Natural killer cell treated with Interleukin-12 subunit alpha and Interleukin-12 subunit beta and Interleukin-15 and Interleukin-18, amount 100 ng/mL, for 72 hours (primary cell): ENCODE results near the gene RNF31. TPM values are rescaled to one million over a fixed set of nuclear protein-coding genes. Genes with fewer than 3 reads are reported as not detected.

ENCODE experiments used
- ATAC-seq, 2 donors: fragments of 150-1000 bp; cut with Tn5 transposase in 1 of 2; sonication (Bioruptor Pico), chemical (Tn5 transposase) in 1 of 2; 2 replicates each; pipeline ENCODE4 v1.10.0; 2021
- DNase-seq: peaks from one replicate; pipeline ENCODE4 v3.0.0; 2022; ENCODE audit warnings: low spot score
- H3K27ac Mint-ChIP-seq, 2 donors: 1 replicate in 1 of 2; 2 replicates in 1 of 2; pipeline ENCODE4 v1.8.0; 2022; ENCODE audit warnings: mixed read lengths in 2 of 2, mild to moderate bottlenecking in 1 of 2, moderate library complexity in 1 of 2
- H3K27me3 Mint-ChIP-seq, 2 donors: 1 replicate in 1 of 2; 2 replicates in 1 of 2; pipeline ENCODE4 v1.8.0; 2022; ENCODE audit warnings: mixed read lengths in 2 of 2
- H3K36me3 Mint-ChIP-seq: one replicate; pipeline ENCODE4 v1.8.0; 2022; ENCODE audit warnings: mixed read lengths
- H3K4me1 Mint-ChIP-seq, 2 donors: 1 replicate in 1 of 2; 2 replicates in 1 of 2; pipeline ENCODE4 v1.8.0; 2022; ENCODE audit warnings: low read depth in 2 of 2, mixed read lengths in 2 of 2, mild to moderate bottlenecking in 1 of 2
- H3K4me3 Mint-ChIP-seq: one replicate; pipeline ENCODE4 v1.8.0; 2022; ENCODE audit warnings: mixed read lengths
- H3K9me3 Mint-ChIP-seq: 2 replicates; pipeline ENCODE4 v1.8.0; 2022; ENCODE audit warnings: mixed read lengths
- total RNA-seq, 2 donors: library from RNA; stranded (reverse); gene quantifications; one replicate each; pipeline ENCODE4 v1.2.3, GENCODE V29; 2022

The RNF31 gene
- total RNA-seq, 2 donors from 2014 or later, result 115 to 170 TPM

DNA sequence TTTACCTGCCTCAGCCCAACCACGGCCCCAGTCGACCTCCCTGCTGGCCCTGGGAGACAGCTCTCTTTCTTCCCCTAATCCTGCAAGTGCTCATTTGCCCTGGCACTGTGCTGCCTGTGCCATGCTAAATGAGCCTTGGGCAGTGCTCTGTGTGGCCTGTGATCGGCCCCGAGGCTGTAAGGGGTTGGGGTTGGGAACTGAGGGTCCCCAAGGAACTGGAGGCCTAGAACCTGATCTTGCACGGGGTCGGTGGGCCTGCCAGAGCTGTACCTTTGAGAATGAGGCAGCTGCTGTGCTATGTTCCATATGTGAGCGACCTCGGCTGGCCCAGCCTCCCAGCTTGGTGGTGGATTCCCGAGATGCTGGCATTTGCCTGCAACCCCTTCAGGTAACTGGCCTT, 2.8 kb downstream of the RNF31 start:
- no peak for ATAC-seq

DNA sequence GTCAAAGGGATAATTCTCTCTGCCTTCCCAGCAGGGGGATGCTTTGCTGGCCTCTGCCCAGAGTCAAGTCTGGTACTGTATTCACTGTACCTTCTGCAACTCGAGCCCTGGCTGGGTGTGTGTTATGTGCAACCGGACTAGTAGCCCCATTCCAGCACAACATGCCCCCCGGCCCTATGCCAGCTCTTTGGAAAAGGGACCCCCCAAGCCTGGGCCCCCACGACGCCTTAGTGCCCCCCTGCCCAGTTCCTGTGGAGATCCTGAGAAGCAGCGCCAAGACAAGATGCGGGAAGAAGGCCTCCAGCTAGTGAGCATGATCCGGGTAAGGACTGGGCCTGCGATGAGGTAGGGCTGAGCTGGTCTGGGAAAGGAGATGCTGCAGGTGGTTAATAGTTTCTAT, 3.3 kb downstream of the RNF31 start:
- ATAC-seq (no peak), DNase-seq (no peak)
- H3K4me1 Mint-ChIP-seq, result peaks cover 28 to 32% of the 10 kb centered on the region in 2 donors
- H3K36me3 Mint-ChIP-seq, result peaks cover 13% of the 10 kb centered on the region
- H3K27me3 Mint-ChIP-seq, result no peaks in the 10 kb centered on the region
- H3K9me3 Mint-ChIP-seq, result no peaks in the 10 kb centered on the region
- no peak overlapping the region for H3K4me3 Mint-ChIP-seq
- no peak overlapping the region for H3K27ac Mint-ChIP-seq

More for the DNA sequence above, 2.8 kb downstream of the RNF31 start:
- H3K4me3 Mint-ChIP-seq, result no peak overlapping the region
- no peak overlapping the region for H3K27ac Mint-ChIP-seq
- no peaks in the 10 kb centered on the region for H3K27me3 Mint-ChIP-seq
- no peak for DNase-seq
- peaks cover 12% of the 10 kb centered on the region for H3K36me3 Mint-ChIP-seq
- peaks cover 31 to 37% of the 10 kb centered on the region in 2 donors for H3K4me1 Mint-ChIP-seq
- H3K9me3 Mint-ChIP-seq, result no peaks in the 10 kb centered on the region

DNA sequence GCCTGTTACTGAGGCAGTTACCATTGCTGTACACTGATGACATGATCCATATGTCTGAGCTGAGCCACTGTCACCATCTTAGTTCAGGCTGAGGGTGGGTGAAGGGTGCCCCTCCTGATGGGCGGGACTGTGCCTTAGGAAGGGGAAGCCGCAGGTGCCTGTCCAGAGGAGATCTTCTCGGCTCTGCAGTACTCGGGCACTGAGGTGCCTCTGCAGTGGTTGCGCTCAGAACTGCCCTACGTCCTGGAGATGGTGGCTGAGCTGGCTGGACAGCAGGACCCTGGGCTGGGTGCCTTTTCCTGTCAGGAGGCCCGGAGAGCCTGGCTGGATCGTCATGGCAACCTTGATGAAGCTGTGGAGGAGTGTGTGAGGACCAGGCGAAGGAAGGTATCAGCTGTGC, 3.7 kb downstream of the RNF31 start:
- no peak for ATAC-seq
- Mint-ChIP-seq H3K9me3 (no peaks in the 10 kb centered on the region), H3K27ac (no peak overlapping the region), H3K4me1 (peaks cover 27 to 28% of the 10 kb centered on the region in 2 donors), H3K4me3 (no peak overlapping the region), H3K36me3 (peaks cover 13% of the 10 kb centered on the region), H3K27me3 (no peaks in the 10 kb centered on the region)
- DNase-seq, result no peak

DNA sequence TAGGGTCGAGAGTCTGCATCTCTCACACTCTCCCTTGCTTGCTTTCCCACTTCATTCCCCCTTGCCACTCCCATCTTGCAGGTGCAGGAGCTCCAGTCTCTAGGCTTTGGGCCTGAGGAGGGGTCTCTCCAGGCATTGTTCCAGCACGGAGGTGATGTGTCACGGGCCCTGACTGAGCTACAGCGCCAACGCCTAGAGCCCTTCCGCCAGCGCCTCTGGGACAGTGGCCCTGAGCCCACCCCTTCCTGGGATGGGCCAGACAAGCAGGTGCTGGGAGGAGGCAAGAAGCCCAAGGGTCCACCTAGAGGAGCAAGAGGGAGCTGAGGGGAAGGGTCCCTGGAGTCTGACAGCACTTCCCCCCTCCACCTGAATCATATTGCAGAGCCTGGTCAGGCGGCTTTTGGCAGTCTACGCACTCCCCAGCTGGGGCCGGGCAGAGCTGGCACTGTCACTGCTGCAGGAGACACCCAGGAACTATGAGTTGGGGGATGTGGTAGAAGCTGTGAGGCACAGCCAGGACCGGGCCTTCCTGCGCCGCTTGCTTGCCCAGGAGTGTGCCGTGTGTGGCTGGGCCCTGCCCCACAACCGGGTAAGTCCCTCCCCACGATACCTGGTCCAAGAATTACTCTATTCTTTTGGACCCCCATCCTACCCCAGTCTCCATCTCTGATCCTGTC, 4.2 kb downstream of the RNF31 start:
- Mint-ChIP-seq H3K36me3 (peaks cover 13% of the 10 kb centered on the region), H3K27me3 (no peaks in the 10 kb centered on the region), H3K4me1 (peaks cover 23 to 28% of the 10 kb centered on the region in 2 donors), H3K9me3 (no peaks in the 10 kb centered on the region), H3K27ac (no peak overlapping the region), H3K4me3 (no peak overlapping the region)
- no peak for ATAC-seq
- no peak for DNase-seq

DNA sequence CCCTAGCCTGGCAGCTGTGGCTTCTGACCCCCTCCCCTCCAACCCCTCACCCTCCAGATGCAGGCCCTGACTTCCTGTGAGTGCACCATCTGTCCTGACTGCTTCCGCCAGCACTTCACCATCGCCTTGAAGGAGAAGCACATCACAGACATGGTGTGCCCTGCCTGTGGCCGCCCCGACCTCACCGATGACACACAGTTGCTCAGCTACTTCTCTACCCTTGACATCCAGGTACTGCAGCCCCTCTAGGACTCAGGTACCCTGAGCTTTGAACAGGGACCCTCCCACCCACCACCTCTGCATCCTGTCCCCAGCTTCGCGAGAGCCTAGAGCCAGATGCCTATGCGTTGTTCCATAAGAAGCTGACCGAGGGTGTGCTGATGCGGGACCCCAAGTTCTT, 7.8 kb downstream of the RNF31 start:
- DNase-seq (no peak), ATAC-seq (no peak)
- Mint-ChIP-seq H3K4me1 (peaks cover 5 to 14% of the 10 kb centered on the region in 2 donors), H3K4me3 (no peak overlapping the region), H3K27ac (peak overlapping the region in 1 of 2 donors; percentile 72), H3K9me3 (no peaks in the 10 kb centered on the region), H3K27me3 (no peaks in the 10 kb centered on the region), H3K36me3 (peaks cover 14% of the 10 kb centered on the region)

DNA sequence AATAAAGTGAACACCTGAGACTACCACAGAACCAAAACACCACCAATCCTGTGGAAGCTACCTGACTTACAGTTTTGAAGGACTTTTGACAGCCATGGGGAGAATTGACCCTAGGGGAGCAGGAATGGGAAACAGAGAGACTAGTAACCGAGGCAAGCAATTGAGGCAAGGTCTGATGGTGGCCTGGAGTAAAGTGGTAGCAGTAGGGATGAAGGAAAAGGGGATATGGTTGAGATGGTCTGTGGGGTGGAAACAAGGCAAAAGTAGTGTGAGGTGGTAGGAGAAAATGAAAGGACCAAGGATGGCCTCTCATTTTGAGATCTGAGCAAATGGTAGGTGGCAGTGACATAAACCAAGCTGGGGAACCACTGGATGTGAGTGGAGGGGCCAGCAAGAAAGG, 9.5 kb downstream of the RNF31 start:
- peak overlapping the region in 1 of 2 donors; percentile 62 for H3K27ac Mint-ChIP-seq
- DNase-seq (no peak), ATAC-seq (no peak)
- no peaks in the 10 kb centered on the region for H3K27me3 Mint-ChIP-seq
- H3K36me3 Mint-ChIP-seq, result peaks cover 14% of the 10 kb centered on the region
- no peaks in the 10 kb centered on the region for H3K9me3 Mint-ChIP-seq
- H3K4me3 Mint-ChIP-seq, result no peak overlapping the region
- peaks cover 13 to 19% of the 10 kb centered on the region in 2 donors for H3K4me1 Mint-ChIP-seq

DNA sequence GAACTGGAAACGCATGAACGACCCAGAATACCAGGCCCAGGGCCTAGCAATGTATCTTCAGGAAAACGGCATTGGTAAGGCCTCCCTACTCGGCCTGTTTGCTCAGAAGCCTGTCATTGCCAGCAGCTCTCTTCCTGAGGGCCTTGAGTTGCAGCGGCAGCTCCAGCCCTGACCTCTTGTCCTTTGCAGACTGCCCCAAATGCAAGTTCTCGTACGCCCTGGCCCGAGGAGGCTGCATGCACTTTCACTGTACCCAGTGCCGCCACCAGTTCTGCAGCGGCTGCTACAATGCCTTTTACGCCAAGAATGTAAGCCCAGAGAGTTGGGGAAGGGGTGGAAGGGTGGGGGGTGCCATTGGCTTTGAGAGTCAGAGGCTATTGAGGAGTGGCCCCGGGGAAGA, 10.0 kb downstream of the RNF31 start:
- H3K27ac Mint-ChIP-seq, result peak overlapping the region in 1 of 2 donors; percentile 62
- no peaks in the 10 kb centered on the region for H3K27me3 Mint-ChIP-seq

DNA sequence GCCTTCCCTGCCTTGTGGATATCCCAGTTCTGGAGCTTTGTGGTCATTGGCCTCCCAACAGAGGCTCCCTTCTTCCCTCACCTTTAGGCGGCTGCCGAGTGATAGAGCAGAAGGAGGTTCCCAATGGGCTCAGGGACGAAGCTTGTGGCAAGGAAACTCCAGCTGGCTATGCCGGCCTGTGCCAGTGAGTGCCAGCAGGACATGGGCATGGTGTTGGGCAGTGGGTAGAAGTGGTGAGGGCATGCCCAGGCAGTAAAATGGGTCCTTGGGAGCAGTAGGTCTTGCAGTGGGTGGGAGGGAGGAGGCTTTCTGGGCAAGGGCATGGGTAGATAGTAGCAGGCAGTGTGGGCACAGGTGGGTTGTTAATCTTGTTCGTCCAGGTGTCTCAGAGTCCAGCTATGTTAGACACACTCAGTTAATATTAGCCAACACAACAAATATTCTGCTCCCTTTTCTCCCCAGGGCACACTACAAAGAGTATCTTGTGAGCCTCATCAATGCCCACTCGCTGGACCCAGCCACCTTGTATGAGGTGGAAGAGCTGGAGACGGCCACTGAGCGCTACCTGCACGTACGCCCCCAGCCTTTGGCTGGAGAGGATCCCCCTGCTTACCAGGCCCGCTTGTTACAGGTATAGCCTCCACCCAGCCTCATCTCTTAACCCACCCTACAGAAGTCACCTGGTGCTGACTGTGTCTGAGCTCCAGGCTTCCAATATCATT, 12.6 kb downstream of the RNF31 start:
- peaks cover 23% of the 10 kb centered on the region for H3K36me3 Mint-ChIP-seq
- ATAC-seq (no peak), DNase-seq (no peak)
- H3K4me3 Mint-ChIP-seq, result no peak overlapping the region
- H3K27ac Mint-ChIP-seq, result peak overlapping the region; percentile 95 to 97
- no peaks in the 10 kb centered on the region for H3K27me3 Mint-ChIP-seq
- peaks cover 26 to 41% of the 10 kb centered on the region in 2 donors for H3K4me1 Mint-ChIP-seq
- no peaks in the 10 kb centered on the region for H3K9me3 Mint-ChIP-seq

More for the DNA sequence above, 10.0 kb downstream of the RNF31 start:
- DNase-seq (no peak), ATAC-seq (no peak)
- Mint-ChIP-seq H3K36me3 (peaks cover 14% of the 10 kb centered on the region), H3K9me3 (no peaks in the 10 kb centered on the region), H3K4me3 (no peak overlapping the region), H3K4me1 (peaks cover 17 to 24% of the 10 kb centered on the region in 2 donors)

DNA sequence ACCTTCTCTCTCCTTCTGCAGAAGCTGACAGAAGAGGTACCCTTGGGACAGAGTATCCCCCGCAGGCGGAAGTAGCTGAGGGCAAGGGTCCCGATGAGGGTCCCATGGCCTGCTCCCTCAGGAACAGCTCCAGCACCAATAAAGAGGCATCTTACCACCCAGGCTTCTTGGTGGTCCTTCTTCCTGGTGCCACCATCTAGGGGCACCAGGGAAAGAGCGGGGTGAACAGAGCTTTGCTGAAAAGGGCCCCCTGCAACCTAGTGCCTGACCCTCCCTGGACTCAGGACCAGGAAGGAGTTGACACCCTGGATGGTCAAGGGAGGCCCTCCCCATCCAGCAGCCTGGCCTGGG, 13.2 kb downstream of the RNF31 start:
- Mint-ChIP-seq H3K27me3 (no peaks in the 10 kb centered on the region), H3K4me1 (peaks cover 26 to 42% of the 10 kb centered on the region in 2 donors), H3K36me3 (peaks cover 21% of the 10 kb centered on the region), H3K4me3 (no peak overlapping the region), H3K9me3 (no peaks in the 10 kb centered on the region), H3K27ac (peak overlapping the region; percentile 95 to 97)
- DNase-seq, result no peak
- ATAC-seq, result peak in 1 of 2 donors; percentile 1

DNA sequence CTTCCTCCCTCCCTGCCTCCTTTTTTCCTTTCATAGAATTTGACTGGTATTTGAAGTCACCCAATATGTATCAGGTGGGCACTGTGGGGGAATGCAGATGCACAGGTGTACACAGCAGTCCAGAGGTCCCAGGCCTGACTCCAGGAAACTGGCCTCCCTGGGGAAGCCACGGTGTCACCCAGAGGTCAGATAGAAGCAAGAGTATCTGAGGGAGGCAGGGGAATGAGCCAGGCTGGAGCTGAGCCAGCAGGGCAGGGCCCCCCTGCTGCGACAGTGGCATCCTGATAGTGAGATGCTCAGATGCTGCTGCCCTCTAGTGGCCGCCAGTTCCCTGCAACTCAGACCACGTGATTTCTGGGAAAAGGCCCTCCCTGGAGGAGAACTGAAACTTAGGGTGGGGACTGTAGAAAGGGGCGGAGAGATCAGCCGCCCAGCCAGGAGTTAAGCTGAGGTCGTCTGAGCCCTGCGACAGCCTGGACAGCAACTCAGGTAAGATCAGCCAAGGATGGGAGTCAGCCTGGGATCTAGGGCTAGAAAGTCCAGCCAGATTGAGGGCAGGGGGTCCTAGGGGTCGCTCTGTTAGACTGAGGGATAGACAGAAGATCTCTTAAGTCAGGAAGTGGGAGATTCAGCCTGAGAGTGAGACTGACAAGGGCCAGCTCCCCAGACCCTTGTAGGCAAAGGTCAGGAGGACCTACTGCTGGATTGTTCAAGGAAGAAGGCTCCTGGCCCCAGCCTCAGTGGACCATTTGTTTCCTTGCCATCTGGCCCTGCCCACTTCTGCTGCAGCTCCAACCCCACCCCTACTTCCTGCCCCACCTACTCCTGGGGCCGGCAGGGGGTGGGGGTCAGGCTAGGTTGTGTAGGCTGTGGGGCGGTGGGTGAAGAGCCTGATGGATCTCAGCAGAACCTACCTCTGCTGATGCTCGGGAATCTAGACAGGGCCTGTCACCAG, 13.8 kb downstream of the RNF31 start, which contains the start of gene IRF9:
Gene IRF9, plus strand, starts transcription at position 416 of the 955 bp plus-strand sequence. CDS start 880 bp downstream, outside the sequence.
- DNase-seq, result peak; percentile 96
- no peaks in the 10 kb centered on the region for H3K9me3 Mint-ChIP-seq
- peaks cover 26 to 41% of the 10 kb centered on the region in 2 donors for H3K4me1 Mint-ChIP-seq
- peak; percentile 91 to 93 for ATAC-seq
- H3K36me3 Mint-ChIP-seq, result peaks cover 15% of the 10 kb centered on the region
- H3K27ac Mint-ChIP-seq, result peak within 1 kb of the TSS; percentile 95 to 97
- no peaks in the 10 kb centered on the region for H3K27me3 Mint-ChIP-seq
- H3K4me3 Mint-ChIP-seq, result peak within 1 kb of the TSS; percentile 96

DNA sequence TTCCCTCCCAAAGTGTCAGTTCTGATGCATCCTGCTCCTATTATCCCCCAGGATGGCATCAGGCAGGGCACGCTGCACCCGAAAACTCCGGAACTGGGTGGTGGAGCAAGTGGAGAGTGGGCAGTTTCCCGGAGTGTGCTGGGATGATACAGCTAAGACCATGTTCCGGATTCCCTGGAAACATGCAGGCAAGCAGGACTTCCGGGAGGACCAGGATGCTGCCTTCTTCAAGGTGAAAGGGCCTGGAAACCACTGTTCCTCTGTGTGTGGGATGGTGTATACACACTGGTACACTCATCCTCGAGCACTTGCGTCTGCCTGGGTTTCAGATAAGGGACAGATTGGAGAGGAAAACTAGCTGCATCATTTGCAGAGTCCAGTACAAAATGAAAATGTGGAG, 14.8 kb downstream of the RNF31 start:
- Mint-ChIP-seq H3K4me1 (peaks cover 26 to 38% of the 10 kb centered on the region in 2 donors), H3K27me3 (no peaks in the 10 kb centered on the region), H3K4me3 (peak overlapping the region; percentile 96), H3K27ac (peak overlapping the region; percentile 95 to 97), H3K36me3 (peaks cover 9% of the 10 kb centered on the region), H3K9me3 (no peaks in the 10 kb centered on the region)
- ATAC-seq (no peak), DNase-seq (no peak)

DNA sequence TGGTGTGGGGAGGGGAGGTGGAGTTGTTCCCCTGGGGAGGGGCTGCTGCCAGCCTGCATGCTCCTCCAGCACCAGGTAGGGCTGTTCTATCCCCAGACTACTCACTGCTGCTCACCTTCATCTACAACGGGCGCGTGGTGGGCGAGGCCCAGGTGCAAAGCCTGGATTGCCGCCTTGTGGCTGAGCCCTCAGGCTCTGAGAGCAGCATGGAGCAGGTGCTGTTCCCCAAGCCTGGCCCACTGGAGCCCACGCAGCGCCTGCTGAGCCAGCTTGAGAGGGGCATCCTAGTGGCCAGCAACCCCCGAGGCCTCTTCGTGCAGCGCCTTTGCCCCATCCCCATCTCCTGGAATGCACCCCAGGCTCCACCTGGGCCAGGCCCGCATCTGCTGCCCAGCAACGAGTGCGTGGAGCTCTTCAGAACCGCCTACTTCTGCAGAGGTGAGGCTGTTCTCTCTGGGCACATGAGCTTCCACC, 17.3 kb downstream of the RNF31 start:
- ATAC-seq (no peak), DNase-seq (no peak)
- Mint-ChIP-seq H3K4me1 (peaks cover 39 to 49% of the 10 kb centered on the region in 2 donors), H3K9me3 (no peaks in the 10 kb centered on the region), H3K36me3 (peaks cover 22% of the 10 kb centered on the region), H3K27me3 (no peaks in the 10 kb centered on the region), H3K4me3 (peak overlapping the region; percentile 38), H3K27ac (peak overlapping the region; percentile 64 to 71)

DNA sequence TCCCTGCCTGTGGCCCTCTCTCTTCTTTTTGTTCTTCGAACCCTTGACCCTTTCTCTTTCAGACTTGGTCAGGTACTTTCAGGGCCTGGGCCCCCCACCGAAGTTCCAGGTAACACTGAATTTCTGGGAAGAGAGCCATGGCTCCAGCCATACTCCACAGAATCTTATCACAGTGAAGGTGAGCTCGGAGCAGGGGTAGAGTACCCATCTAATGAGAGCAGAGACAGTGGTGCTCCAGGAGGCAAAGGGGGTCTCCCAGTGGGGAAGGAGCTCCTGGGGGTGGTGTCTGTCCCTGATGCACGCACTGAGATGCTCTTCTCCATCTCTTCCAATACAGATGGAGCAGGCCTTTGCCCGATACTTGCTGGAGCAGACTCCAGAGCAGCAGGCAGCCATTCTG, 18.5 kb downstream of the RNF31 start:
- peak overlapping the region in 1 of 2 donors; percentile 71 for H3K27ac Mint-ChIP-seq
- no peaks in the 10 kb centered on the region for H3K9me3 Mint-ChIP-seq
- H3K4me3 Mint-ChIP-seq, result no peak overlapping the region
- H3K4me1 Mint-ChIP-seq, result peaks cover 33 to 51% of the 10 kb centered on the region in 2 donors
- H3K36me3 Mint-ChIP-seq, result peaks cover 24% of the 10 kb centered on the region
- ATAC-seq (no peak), DNase-seq (no peak)
- no peaks in the 10 kb centered on the region for H3K27me3 Mint-ChIP-seq
